GM21737 (cell line): Measurements from ENCODE around the gene HACD3.
"Not testable (repeated sequence)": the region's sequence is repeated elsewhere in the genome, so short reads cannot be mapped to it uniquely, and the experiment has no call there.

Experiments used
- ATAC-seq: cut with Tn5 transposase; IDR thresholded peaks from one replicate; pipeline ENCODE4 v1.9.1; 2021; ENCODE audit warnings: mild to moderate bottlenecking, moderate library complexity; ENCODE audit not compliant: unreplicated experiment

Gene HACD3

DNA sequence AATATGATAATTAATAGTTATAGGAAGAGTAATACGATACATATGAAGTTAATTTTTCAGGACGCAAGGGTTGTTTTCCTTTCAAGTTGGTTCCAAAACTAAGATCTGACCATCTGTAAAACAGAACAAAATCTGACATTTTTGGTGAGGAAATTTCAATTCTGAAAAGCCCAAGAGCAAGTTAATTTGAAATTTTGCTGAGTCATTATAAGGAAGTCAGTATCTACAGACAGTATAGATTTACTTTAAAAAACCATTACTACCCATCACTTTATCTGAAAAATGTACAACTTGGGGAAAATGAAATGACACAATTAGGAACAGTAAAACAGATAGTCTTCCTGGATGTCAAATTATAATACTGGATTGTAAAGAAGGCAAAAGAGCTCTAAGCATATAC, 68.2 kb downstream of the HACD3 start:
- no peak for ATAC-seq

DNA sequence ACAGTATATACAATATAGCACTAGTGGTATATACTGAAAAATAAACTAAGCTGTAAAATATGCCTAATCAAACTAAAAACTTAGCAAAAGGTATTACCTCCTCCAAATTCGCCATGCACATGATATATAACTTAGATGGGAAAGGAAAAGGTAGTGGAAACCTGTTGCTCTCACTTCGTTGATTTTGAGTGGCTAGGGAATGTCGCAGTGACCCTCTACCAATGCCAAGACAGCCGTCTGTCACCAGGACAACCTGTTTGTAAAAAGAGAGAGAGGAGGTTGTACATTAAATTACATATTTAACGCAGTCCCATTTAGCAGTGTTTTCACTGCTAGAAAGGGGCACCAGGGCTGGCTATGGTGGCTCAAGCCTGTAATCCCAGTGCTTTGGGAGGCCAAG, 69.4 kb downstream of the HACD3 start:
- no peak for ATAC-seq

DNA sequence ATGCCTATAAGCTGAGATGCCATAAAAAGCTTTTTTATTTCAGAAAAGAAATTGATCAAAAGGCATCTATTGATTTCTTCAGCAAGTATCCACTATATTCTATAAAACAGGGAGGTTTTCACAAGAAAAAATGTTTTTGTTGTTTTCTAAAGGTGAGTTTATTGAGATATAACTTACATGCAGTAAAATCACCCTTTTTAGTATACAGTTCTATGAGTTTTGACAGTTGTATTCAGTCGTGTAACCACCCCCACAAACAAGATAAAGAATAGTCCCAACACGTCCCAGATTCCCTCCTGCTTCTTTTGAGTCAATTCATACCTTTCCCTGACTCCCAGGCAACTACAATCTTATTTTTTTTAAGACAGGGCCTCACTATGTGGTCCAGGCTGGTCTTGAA, 72.9 kb downstream of the HACD3 start:
- no peak for ATAC-seq

DNA sequence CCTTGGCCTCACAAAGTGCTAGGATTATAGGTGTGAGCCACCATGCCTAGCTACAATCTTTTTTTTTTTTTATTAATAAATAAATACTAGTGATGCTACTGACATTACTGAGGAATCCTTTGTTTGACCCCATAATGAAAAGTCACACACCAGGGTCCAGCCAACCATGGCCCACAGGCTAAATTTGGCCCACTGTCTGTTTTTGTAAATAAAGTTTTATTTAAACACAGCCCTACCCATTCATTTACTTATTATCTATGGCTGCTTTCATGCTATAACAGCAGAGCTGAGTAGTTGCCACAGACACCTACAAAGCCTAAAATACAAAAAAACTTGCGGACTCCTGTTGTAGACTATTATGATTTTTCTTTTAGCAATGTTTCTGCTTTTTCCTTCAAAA, 73.3 kb downstream of the HACD3 start:
- no peak for ATAC-seq

DNA sequence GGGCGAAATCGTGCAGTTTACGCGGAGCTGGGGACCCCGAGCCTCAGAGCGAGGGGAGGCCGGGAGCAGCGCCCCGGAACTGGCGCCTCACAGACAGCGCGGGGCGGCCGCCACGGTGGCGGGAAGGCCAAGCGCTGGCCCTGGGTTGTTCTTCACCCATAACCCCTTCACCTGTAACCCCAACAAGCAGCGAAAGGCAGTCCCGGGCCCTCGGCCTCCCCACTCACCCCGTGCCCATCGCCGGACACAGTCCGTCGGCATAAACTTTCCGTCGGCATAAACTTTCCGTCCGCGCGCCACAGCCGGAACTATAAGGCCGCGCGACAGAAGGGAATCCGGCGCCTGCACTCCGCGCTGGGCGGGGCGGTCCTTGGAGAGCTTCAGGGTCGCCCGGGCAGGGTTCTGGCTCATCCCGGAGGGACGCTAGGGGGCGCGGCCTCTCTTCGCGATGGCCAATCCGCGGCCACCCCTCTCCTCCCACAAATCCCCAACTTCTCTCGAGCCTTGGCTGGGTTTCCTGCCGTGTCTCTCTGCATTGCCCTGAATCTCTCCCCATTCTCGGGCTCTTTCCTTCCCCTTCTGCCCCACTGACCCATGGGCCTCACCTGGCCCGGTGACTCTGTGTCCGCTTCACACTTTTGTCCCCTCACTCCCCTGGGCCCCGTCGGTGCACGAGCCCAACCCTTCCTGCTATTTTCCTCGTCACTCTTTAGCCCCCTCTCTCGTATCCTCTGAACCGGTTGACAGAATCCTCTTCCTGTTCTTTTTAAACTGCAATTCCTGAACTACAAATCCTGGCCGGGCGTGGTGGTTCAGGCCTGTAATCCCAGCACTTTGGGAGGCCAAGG, 80.8 kb downstream of the HACD3 start, which contains the start of gene INTS14:
Gene INTS14, minus strand, starts transcription at position 261 of the 848 bp plus-strand sequence. CDS start 3,751 bp downstream, outside the sequence.
- ATAC-seq: peak; percentile 88

DNA sequence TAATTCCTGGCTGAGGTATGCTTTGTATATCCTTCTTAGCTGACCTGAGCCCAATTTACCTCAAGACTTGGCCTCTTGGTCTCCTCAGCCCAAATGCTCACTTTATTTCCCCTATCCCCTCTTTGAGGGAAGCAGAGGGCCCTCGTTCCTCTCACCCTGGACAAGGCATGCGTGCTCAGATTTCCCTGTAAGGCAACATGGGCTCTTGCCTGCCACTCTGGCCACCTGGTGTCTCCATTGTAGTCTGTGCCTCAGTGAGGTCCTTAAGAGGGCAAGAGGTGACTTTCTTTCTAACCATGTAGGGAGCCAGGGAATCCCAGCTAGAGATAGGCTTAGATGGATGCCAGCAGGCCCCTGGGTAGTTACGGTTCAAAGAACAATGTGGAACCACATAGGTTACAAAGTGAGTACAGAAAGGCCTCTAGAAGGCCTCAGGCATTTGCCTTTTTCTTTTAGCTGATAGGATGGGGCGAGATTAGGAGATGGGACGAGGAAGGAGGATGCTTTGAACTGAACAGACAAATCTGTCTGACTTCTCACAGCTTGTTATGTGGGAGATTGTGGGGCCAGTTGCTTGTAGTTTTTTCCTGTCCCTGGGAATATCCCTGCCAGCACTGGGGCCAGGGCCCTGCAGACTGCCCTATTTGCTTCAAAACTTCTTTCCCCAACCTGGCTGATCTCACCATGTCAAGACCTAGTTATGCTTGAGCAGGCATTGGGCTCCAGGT, 81.8 kb downstream of the HACD3 start:
- ATAC-seq: no peak

DNA sequence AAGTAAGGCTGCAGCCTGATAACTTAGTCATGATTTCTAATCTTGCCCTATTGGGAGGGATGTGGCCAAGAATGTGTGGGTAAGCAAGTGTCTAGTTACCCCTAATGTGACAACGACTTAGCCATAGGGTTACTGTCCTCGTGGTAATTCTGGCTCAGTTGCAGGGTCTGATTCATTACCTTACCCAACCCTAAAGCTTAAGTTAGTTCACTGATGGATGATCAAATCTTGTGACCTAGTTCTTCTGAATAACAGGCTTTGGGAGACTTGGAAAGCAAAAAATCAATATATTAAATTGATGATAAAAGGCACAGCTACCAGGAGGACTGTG, 82.3 kb downstream of the HACD3 start:
- ATAC-seq: no peak

DNA sequence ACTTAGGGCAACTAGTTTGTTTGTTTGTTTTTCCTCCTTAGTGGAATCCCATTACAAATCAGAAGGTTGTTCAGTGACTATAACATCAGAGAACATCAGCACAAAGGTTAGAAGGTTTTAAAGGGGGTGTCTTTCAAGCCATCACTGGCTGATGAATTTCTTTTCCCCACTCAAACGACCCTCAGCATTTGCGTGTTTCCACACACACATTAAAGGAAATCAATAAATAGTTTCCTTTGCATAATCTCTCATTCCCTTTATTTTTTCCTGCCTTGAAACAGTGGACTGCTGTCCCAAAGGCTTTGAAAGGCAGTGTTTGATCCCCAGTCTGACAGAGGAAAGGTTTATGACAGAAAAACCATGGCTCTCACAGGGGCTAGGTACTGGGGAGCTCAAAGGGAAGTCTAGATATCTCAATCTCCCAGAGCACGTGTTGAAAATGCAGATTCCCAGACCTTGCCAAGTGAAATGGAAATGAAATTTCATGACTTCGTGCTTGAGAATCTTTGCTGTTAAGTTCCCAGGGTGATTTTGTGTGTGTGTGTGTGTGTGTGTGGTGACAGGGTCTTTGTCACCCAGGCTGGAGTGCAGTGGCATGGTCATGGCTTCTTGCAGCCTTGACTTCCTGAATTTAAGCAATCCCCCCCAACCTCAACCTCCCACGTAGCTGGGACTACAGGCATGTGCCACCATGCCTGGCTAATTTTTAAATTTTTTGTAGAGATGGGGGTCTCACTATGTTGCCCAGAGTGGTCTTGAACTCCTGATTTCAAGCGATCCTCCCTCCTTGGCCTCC, 82.9 kb downstream of the HACD3 start:
- no peak for ATAC-seq

DNA sequence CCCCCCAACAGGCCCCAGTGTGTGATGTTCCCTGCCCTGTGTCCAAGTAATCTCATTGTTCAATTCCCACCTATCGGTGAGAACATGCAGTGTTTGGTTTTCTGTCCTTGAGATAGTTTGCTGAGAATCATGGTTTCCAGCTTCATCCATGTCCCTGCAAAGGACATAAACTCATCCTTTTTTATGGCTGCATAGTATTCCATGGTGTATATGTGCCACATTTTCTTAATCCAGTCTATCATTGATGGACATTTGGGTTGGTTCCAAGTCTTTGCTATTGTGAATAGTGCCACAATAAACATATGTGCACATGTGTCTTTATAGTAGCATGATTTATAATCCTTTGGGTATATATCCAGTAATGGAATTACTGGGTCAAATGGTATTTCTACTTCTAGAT, 85.6 kb downstream of the HACD3 start:
- ATAC-seq: not testable (repeated sequence)

DNA sequence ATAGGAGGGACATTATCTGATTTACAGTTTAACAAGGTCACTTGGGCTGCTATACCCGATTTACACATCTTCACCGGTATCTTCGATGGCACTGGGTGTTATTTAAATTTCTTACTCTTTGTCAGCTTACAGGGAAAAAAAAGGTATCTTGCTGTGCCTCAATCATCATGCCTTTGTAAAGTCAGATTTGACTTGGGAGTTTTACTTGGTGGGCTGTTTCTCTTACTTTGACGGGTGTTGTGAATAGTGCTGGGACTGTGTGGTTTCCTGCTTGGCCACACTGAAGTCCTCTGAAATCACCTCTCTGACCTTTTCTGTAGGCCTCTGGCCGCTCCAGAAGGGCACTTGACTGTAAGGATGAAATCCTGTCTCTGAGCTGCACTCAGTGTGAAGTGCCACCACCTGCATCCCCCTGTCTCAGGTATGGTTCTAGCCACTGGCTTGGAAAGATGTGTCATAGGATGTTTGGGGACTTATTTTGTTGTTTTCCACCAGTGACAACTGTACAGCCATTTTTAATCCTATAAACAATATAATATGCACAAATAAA, 88.4 kb downstream of the HACD3 start:
- no peak for ATAC-seq

DNA sequence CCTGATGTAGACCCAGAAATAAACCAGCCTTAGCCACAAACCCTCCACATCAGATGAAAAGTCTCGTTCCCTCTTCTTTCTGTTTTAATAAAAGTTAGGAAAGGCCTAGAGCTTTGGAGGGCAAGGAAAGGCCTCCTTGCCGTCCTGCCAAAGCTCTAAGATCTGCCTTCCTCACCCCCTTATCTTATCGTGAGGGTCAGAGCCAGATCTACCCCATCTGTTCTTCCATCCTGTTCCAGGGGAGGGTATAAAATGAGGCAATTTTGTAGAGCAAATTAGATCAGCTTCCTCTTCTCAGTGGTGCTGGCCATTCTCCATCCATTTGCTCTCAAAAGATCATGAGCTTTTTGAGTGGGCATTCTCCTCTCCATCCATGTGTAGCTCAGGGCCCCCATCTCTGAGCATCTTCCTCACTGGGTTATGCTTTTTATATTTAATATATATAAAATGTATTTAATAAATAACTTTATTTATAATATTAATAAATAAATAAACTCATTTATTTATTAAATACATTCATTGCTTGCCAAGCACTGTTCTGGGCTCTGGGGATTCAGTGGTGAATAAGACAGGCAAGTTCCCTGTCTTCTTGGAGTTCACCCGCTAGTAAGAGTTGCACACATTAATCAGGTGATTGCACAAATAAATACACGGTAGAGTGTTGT, 89.5 kb downstream of the HACD3 start:
- no peak for ATAC-seq

DNA sequence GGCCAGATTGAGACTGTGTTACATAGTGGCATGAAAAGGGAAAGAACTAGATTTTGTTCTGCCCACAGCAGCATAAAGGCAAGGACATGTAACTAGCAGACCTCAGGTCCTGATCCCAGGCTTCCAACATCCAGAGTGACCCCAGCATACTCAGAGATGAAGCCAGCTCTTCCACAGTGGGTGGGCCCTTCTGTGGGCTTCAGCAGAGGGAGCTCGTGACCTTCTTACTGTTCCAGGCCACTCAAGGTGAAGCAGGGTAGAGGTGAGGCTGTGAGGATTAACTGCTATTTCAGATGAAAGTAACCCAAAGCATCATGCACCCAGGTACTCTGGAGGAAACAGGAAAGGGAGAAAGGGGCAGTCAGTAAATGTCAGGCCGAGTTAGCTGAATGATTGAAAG, 90.6 kb downstream of the HACD3 start:
- no peak for ATAC-seq

DNA sequence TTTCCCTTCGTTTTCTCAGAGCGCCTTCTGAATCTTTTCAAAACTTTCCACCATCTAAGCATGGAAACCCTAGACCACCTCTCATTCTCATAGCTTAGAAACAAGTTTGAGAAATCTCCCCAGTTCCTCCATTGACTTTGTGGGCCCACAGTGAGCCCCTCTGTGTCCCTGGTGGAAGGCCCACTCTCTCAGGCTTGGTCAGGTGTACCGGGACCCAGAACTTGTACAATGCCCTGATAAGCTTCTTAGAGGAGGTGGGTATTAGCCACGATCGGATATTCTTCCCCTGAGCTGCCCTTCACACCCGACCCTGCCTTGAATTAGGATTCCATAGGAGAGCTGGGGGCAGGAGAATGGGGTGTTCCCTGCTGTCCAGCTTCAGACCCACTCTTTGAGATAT, 91.4 kb downstream of the HACD3 start, which contains the start of gene SLC24A1:
Gene SLC24A1, plus strand, starts transcription at position 301 of the 400 bp plus-strand sequence. CDS start 2,143 bp downstream, outside the sequence.
- ATAC-seq: no peak

DNA sequence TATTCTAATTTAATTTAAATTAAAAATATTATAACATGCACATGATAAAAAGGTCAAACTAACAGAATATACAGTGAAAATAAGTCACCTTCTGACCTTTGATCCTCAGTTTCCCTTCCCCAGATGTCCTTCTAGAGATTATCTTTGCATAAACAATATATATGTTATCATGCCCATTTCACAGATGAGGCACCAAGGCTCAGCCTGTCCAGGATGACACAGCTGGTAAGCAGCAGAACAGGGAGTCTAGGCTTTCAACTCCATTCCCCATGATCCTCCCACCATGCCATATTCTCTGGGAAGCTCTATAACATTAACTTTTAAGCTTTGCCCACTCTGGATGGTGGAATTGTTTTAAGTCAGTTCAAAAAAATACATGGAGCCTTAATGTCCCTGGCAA, 92.8 kb downstream of the HACD3 start:
- ATAC-seq: no peak

DNA sequence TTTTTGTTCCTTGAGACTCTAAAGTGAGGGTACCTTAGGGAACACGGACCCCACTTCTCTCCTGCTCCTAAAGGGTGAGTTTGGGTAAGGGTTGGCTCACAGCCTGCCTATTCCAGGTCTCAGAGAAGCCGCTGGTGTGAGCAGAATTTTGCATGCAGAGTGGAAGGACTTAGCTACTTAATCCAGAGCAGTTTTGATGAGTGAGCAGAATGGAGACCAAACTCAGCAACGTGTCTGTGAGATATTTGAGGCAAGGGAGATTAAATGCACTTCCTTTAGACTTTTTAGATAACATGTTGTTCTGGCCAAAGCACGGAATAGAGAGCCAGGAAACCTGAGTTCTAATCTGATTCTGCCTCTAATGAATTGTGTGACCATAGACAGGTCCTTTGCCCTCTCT, 96.6 kb downstream of the HACD3 start:
- ATAC-seq: no peak
